ENCODE results near the gene MSH4. TPM values are rescaled to one million over a fixed set of nuclear protein-coding genes. Genes with fewer than 3 reads are reported as not detected.

The MSH4 gene
- total RNA-seq, 1 donor from 2014 or later = 0.34 TPM

DNA sequence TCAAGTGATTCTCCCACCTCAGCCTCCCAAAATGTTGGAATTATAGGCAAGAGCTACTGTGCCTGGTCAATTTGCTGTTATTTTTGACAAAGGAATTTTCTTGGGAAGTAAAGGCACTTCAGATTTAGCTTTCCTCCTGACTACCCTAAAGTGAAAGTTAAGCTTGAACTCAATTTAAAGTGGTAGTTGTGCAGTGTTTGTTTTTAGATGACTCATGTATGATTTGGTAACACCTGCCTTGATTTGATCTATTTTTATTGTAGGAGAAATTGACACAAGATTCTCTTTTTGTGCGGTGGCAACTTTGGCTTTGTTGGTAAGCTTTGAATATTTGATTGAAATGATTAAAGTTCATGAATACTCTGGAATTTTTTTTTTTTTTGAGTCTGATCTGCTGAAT, 5.7 kb upstream of the MSH4 start:
- peaks cover 72% of the 10 kb centered on the region for H3K79me2 ChIP-seq (ENCODE audit: insufficient read depth, low read length)
- DNase-seq (ENCODE audit: low read depth) = peak; percentile 40
- H3K27ac Mint-ChIP-seq (ENCODE audit: unreplicated experiment) = peak overlapping the region; percentile 6
- H4K20me1 ChIP-seq (ENCODE audit: insufficient read depth, low read length) = peaks cover 98% of the 10 kb centered on the region
- peak overlapping the region; percentile 92 for H3K4me2 ChIP-seq (ENCODE audit: low read length)
- no peak overlapping the region for H2AFZ ChIP-seq (ENCODE audit: low read depth, low read length)
- H3K4me1 Mint-ChIP-seq (ENCODE audit: low read depth, unreplicated experiment) = peaks cover 31% of the 10 kb centered on the region
- H3K9me3 Mint-ChIP-seq (ENCODE audit: unreplicated experiment) = no peaks in the 10 kb centered on the region
- FAIRE-seq = no peak
- peak overlapping the region; percentile 3 for H3K9ac ChIP-seq (ENCODE audit: low read length)
- H3K4me3 Mint-ChIP-seq (ENCODE audit: unreplicated experiment) = peak overlapping the region; percentile 99
- H3K27me3 ChIP-seq (ENCODE audit: insufficient read depth, low read length) = no peaks in the 10 kb centered on the region
- H3K9me3 ChIP-seq (ENCODE audit: insufficient read depth, low read depth, low read length) = no peaks in the 10 kb centered on the region
- peaks cover 64% of the 10 kb centered on the region for H3K36me3 ChIP-seq (ENCODE audit: insufficient read depth, low read length)
- peak overlapping the region; percentile 18 for H3K27ac ChIP-seq (ENCODE audit: low read depth, low read length)
- H3K4me1 ChIP-seq (ENCODE audit: insufficient read depth, low read length) = peaks cover 13% of the 10 kb centered on the region
- H3K4me3 ChIP-seq (ENCODE audit: insufficient read depth, low read depth, low read length) = no peak overlapping the region
- H3K27me3 Mint-ChIP-seq (ENCODE audit: low read depth, unreplicated experiment) = no peaks in the 10 kb centered on the region
- TF ChIP-seq, protein P1, sequence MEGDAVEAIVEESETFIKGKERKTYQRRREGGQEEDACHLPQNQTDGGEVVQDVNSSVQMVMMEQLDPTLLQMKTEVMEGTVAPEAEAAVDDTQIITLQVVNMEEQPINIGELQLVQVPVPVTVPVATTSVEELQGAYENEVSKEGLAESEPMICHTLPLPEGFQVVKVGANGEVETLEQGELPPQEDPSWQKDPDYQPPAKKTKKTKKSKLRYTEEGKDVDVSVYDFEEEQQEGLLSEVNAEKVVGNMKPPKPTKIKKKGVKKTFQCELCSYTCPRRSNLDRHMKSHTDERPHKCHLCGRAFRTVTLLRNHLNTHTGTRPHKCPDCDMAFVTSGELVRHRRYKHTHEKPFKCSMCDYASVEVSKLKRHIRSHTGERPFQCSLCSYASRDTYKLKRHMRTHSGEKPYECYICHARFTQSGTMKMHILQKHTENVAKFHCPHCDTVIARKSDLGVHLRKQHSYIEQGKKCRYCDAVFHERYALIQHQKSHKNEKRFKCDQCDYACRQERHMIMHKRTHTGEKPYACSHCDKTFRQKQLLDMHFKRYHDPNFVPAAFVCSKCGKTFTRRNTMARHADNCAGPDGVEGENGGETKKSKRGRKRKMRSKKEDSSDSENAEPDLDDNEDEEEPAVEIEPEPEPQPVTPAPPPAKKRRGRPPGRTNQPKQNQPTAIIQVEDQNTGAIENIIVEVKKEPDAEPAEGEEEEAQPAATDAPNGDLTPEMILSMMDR (IDR thresholded peaks at IDR 0.05; ENCODE audit: insufficient read depth, low read depth, low read length) = no peak
- TF ChIP-seq EZH2 (IDR thresholded peaks at IDR 0.05; ENCODE audit: insufficient read depth, low read length) = no peak
- peaks cover 31% of the 10 kb centered on the region for H3K36me3 Mint-ChIP-seq (ENCODE audit: low read depth, unreplicated experiment)

DNA sequence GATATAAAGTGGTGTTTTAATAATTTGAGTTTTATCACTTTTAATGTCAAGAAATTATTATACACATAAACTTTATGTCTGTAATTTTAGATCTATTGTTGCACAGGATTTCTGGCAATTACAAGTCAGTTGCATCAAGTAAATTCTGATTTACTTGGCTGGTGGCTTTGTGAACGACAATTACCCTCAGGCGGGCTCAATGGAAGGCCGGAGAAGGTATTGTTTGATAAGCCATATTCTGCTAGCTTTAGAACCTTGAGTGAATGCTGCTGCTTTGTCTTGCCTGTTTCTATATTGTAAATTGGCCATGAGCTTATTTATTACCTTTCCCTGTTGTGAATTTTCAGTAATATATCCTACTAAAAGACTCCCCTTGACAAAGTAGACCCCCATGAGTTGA, 4.6 kb upstream of the MSH4 start:
- H3K79me2 ChIP-seq (ENCODE audit: insufficient read depth, low read length) = peaks cover 61% of the 10 kb centered on the region
- H3K27ac Mint-ChIP-seq (ENCODE audit: unreplicated experiment) = no peak overlapping the region
- H3K27ac ChIP-seq (ENCODE audit: low read depth, low read length) = no peak overlapping the region

DNA sequence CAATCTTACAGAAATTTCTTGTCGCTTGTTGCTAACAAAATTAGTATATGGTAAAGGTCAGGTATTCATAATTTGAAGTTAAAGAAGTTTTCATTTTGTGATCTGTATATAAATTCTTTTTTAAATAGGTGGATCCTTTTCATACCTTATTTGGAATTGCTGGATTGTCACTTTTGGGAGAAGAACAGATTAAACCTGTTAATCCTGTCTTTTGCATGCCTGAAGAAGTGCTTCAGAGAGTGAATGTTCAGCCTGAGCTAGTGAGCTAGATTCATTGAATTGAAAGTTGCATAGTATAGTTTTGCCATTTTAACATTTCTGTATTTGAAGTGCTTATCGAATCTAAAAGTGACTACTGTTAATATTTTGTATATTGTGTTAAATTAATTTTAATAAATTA, 2.3 kb upstream of the MSH4 start:
- no peak overlapping the region for H3K4me3 ChIP-seq (ENCODE audit: insufficient read depth, low read depth, low read length)
- FAIRE-seq (no peak), DNase-seq (ENCODE audit: low read depth) (no peak)
- H3K79me2 ChIP-seq (ENCODE audit: insufficient read depth, low read length) = peaks cover 38% of the 10 kb centered on the region
- no peak overlapping the region for H3K4me2 ChIP-seq (ENCODE audit: low read length)
- Mint-ChIP-seq H3K36me3 (ENCODE audit: low read depth, unreplicated experiment) (peaks cover 24% of the 10 kb centered on the region), H3K4me1 (ENCODE audit: low read depth, unreplicated experiment) (peaks cover 30% of the 10 kb centered on the region), H3K4me3 (ENCODE audit: unreplicated experiment) (no peak overlapping the region), H3K9me3 (ENCODE audit: unreplicated experiment) (peaks cover 3% of the 10 kb centered on the region), H3K27ac (ENCODE audit: unreplicated experiment) (no peak overlapping the region), H3K27me3 (ENCODE audit: low read depth, unreplicated experiment) (no peaks in the 10 kb centered on the region)
- peaks cover 73% of the 10 kb centered on the region for H3K36me3 ChIP-seq (ENCODE audit: insufficient read depth, low read length)
- no peak for TF ChIP-seq EZH2 (IDR thresholded peaks at IDR 0.05; ENCODE audit: insufficient read depth, low read length)
- TF ChIP-seq, protein P1 (IDR thresholded peaks at IDR 0.05; ENCODE audit: insufficient read depth, low read depth, low read length) = no peak
- H3K4me1 ChIP-seq (ENCODE audit: insufficient read depth, low read length) = peaks cover 10% of the 10 kb centered on the region
- no peaks in the 10 kb centered on the region for H3K9me3 ChIP-seq (ENCODE audit: insufficient read depth, low read depth, low read length)
- H3K27ac ChIP-seq (ENCODE audit: low read depth, low read length) = no peak overlapping the region
- H3K9ac ChIP-seq (ENCODE audit: low read length) = no peak overlapping the region
- peaks cover 78% of the 10 kb centered on the region for H4K20me1 ChIP-seq (ENCODE audit: insufficient read depth, low read length)
- H2AFZ ChIP-seq (ENCODE audit: low read depth, low read length) = no peak overlapping the region
- no peaks in the 10 kb centered on the region for H3K27me3 ChIP-seq (ENCODE audit: insufficient read depth, low read length)

More for the DNA sequence above, 4.6 kb upstream of the MSH4 start:
- H3K27me3 Mint-ChIP-seq (ENCODE audit: low read depth, unreplicated experiment) = no peaks in the 10 kb centered on the region
- no peak overlapping the region for H3K4me3 ChIP-seq (ENCODE audit: insufficient read depth, low read depth, low read length)
- no peak for FAIRE-seq
- H3K9me3 Mint-ChIP-seq (ENCODE audit: unreplicated experiment) = no peaks in the 10 kb centered on the region
- H3K36me3 ChIP-seq (ENCODE audit: insufficient read depth, low read length) = peaks cover 72% of the 10 kb centered on the region
- no peak overlapping the region for H2AFZ ChIP-seq (ENCODE audit: low read depth, low read length)
- peaks cover 13% of the 10 kb centered on the region for H3K4me1 ChIP-seq (ENCODE audit: insufficient read depth, low read length)
- no peak overlapping the region for H3K4me3 Mint-ChIP-seq (ENCODE audit: unreplicated experiment)
- H3K36me3 Mint-ChIP-seq (ENCODE audit: low read depth, unreplicated experiment) = peaks cover 30% of the 10 kb centered on the region
- peaks cover 99% of the 10 kb centered on the region for H4K20me1 ChIP-seq (ENCODE audit: insufficient read depth, low read length)
- H3K27me3 ChIP-seq (ENCODE audit: insufficient read depth, low read length) = no peaks in the 10 kb centered on the region
- H3K4me1 Mint-ChIP-seq (ENCODE audit: low read depth, unreplicated experiment) = peaks cover 31% of the 10 kb centered on the region
- TF ChIP-seq, protein P1 (IDR thresholded peaks at IDR 0.05; ENCODE audit: insufficient read depth, low read depth, low read length) = no peak
- TF ChIP-seq EZH2 (IDR thresholded peaks at IDR 0.05; ENCODE audit: insufficient read depth, low read length) = no peak
- no peaks in the 10 kb centered on the region for H3K9me3 ChIP-seq (ENCODE audit: insufficient read depth, low read depth, low read length)
- H3K4me2 ChIP-seq (ENCODE audit: low read length) = peak overlapping the region; percentile 37
- no peak overlapping the region for H3K9ac ChIP-seq (ENCODE audit: low read length)
- DNase-seq (ENCODE audit: low read depth) = no peak
